Thyroid gland (tissue), 4 donors: Measurements from ENCODE around the gene NEURL1.

Experiments used
- POLR2A ChIP-seq, 2 donors: fragments of 450-650 bp; IDR thresholded peaks; one replicate each; pipeline ENCODE4 v1.6.1; 2017; ENCODE audit warnings: antibody characterized with exemption in 2 of 2, mild to moderate bottlenecking in 2 of 2, moderate library complexity in 1 of 2
- TF ChIP-seq, protein P1 (sequence below), 6 experiments: fragments of 200-600 bp in 3 of 6; fragments of 450-650 bp in 3 of 6; sonication (generic) in 3 of 6; IDR thresholded peaks; one replicate each; pipeline ENCODE4 v1.5.1; 2016 to 2019; ENCODE audit warnings: antibody characterized with exemption in 6 of 6, mild to moderate bottlenecking in 2 of 6, inconsistent platforms in 1 of 6, moderate library complexity in 1 of 6

DNA sequence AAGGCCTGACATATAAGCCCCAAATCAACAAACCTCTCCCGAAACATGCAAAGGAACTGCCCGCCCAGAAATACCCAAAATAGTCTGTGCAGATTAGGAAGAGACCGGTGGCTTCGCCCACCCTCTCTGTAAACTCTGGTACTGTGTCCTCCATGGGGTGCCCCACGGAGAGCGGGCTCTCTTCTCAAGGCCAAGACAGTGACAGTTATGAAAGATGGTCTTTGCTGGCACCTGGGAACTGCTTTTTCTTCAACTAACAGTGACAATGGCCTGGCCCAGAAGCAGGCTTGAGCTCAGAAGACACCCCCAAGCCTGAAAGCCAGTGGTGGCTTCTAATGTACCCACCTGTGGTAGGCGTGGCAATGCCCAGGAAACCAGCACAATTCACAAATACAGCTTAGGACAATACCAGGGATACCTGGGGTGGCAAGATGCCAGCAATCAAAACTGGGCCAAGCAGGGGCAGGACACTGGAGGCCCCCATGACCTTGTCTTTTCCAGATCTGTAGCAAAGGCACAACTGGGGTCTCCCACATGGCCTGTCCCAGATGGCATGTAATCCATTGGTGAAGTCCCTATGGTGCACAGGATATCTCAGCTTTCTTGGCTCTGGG is 107.6 kb downstream of the NEURL1 start:
- no peak for TF ChIP-seq POLR2A (IDR thresholded peaks at IDR 0.05)
- TF ChIP-seq, protein P1, sequence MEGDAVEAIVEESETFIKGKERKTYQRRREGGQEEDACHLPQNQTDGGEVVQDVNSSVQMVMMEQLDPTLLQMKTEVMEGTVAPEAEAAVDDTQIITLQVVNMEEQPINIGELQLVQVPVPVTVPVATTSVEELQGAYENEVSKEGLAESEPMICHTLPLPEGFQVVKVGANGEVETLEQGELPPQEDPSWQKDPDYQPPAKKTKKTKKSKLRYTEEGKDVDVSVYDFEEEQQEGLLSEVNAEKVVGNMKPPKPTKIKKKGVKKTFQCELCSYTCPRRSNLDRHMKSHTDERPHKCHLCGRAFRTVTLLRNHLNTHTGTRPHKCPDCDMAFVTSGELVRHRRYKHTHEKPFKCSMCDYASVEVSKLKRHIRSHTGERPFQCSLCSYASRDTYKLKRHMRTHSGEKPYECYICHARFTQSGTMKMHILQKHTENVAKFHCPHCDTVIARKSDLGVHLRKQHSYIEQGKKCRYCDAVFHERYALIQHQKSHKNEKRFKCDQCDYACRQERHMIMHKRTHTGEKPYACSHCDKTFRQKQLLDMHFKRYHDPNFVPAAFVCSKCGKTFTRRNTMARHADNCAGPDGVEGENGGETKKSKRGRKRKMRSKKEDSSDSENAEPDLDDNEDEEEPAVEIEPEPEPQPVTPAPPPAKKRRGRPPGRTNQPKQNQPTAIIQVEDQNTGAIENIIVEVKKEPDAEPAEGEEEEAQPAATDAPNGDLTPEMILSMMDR (IDR thresholded peaks at IDR 0.05): no peak
